A549 (cell line): ENCODE results near the gene ADGRG3. TPM values are rescaled to one million over a fixed set of nuclear protein-coding genes. Genes with fewer than 3 reads are reported as not detected.

Experiments used
- ATAC-seq, 2 experiments: fragments of 200-7000 bp in 1 of 2; fragments of >200 bp in 1 of 2; cut with Nextera tagmentation in 1 of 2; cut with Tn5 transposase in 1 of 2; 3 replicates each; pipeline versions ENCODE4 v1.8.0 to v1.9.1; 2018 to 2020; ENCODE audit warnings: mild to moderate bottlenecking in 1 of 2, moderate library complexity in 1 of 2
- CTCF ChIA-PET: fragments of 300-600 bp; sonication (Branson Sonifier 250); formaldehyde crosslinking; extraction: SDS; loops from one replicate; lab custom pipeline; 2021; ENCODE audit warnings: antibody characterized with exemption, inconsistent platforms; lab: Yijun Ruan, JAX
- POLR2A ChIA-PET: fragments of 350-600 bp; formaldehyde crosslinking; extraction: SDS; loops from one replicate; lab custom pipeline; 2021; ENCODE audit warnings: antibody characterized with exemption, inconsistent platforms; lab: Yijun Ruan, JAX
- DNase-seq, 2 experiments: peaks; one replicate each; pipeline versions ENCODE4 v3.0.0 to v3.0.0-alpha.2; 2011 to 2016; ENCODE audit warnings: low read depth in 1 of 2, low spot score in 1 of 2
- FAIRE-seq: peaks from 2 replicates; lab custom pipeline; 2011; peaks lifted over from hg19 to GRCh38; lab: Jason Lieb, UNC
- H3K27ac ChIP-seq, 2 experiments: fragments of >200 bp; sonication (Bioruptor Twin); formaldehyde crosslinking; 3 replicates each; pipeline ENCODE4 v1.5.1; 2016 to 2017
- H3K4me1 ChIP-seq: fragments of >200 bp; sonication (Bioruptor Twin); formaldehyde crosslinking; 3 replicates; pipeline ENCODE4 v1.6.1; 2016
- H3K4me2 ChIP-seq: fragments of >200 bp; sonication (Bioruptor Twin); formaldehyde crosslinking; 3 replicates; pipeline ENCODE4 v1.6.1; 2016
- H3K4me3 ChIP-seq: fragments of >200 bp; sonication (Bioruptor Twin); formaldehyde crosslinking; 3 replicates; pipeline ENCODE4 v1.5.1; 2016
- H3K9me3 ChIP-seq: fragments of >200 bp; sonication (Bioruptor Twin); formaldehyde crosslinking; 3 replicates; pipeline ENCODE4 v1.6.1; 2016
- BCL3 ChIP-seq: fragments of >200 bp; sonication (Bioruptor Twin); formaldehyde crosslinking; IDR thresholded peaks from 3 replicates; pipeline ENCODE4 v1.6.1; 2016
- CEBPB ChIP-seq, 2 experiments: fragments of >200 bp in 1 of 2; sonication (Bioruptor Twin) in 1 of 2; formaldehyde crosslinking in 1 of 2; IDR thresholded peaks; 2 replicates each; pipeline ENCODE4 v1.6.1; 2012 to 2016
- E2F6 ChIP-seq: IDR thresholded peaks from 2 replicates; pipeline ENCODE4 v1.6.1; 2012; ENCODE audit warnings: low read depth, borderline replicate concordance
- EHF ChIP-seq: fragments of 250-450 bp; sonication (Bioruptor Pico); IDR thresholded peaks from 2 replicates; pipeline ENCODE4 v1.5.0; 2020; ENCODE audit warnings: mild to moderate bottlenecking
- EP300 ChIP-seq, 2 experiments: fragments of >200 bp; sonication (Bioruptor Twin); formaldehyde crosslinking; IDR thresholded peaks; 2 replicates in 1 of 2; 3 replicates in 1 of 2; pipeline ENCODE4 v1.6.1; 2016 to 2017
- FOSB ChIP-seq: fragments of 250-450 bp; sonication (Bioruptor Pico); IDR thresholded peaks from 2 replicates; pipeline ENCODE4 v1.5.0; 2020; ENCODE audit warnings: mild to moderate bottlenecking, moderate library complexity
- FOXS1 ChIP-seq: fragments of 250-450 bp; sonication (Bioruptor Pico); IDR thresholded peaks from 2 replicates; pipeline ENCODE4 v1.5.0; 2020; ENCODE audit warnings: mild to moderate bottlenecking, moderate library complexity
- HDAC2 ChIP-seq: fragments of 200-600 bp; sonication (generic); IDR thresholded peaks from 2 replicates; pipeline ENCODE4 v1.6.1; 2016
- HOXA7 ChIP-seq: fragments of 250-450 bp; sonication (Bioruptor Pico); IDR thresholded peaks from 2 replicates; pipeline ENCODE4 v1.5.0; 2020; ENCODE audit warnings: mild to moderate bottlenecking, moderate library complexity
- HOXB13 ChIP-seq: fragments of 250-450 bp; sonication (Bioruptor Pico); IDR thresholded peaks from 2 replicates; pipeline ENCODE4 v1.5.0; 2020; ENCODE audit warnings: low read depth, mild to moderate bottlenecking, moderate library complexity
- HOXB5 ChIP-seq: fragments of 250-450 bp; sonication (Bioruptor Pico); IDR thresholded peaks from 2 replicates; pipeline ENCODE4 v1.5.0; 2020; ENCODE audit warnings: mild to moderate bottlenecking, moderate library complexity
- JUN ChIP-seq, 2 experiments: fragments of >200 bp; sonication (Bioruptor Twin); formaldehyde crosslinking; IDR thresholded peaks; 2 replicates in 1 of 2; 3 replicates in 1 of 2; pipeline ENCODE4 v1.6.1; 2016 to 2017
- KDM5A ChIP-seq: fragments of 200-600 bp; sonication (generic); IDR thresholded peaks from 2 replicates; pipeline ENCODE4 v1.6.1; 2016; ENCODE audit warnings: antibody characterized with exemption, mild to moderate bottlenecking
- MAFK ChIP-seq: fragments of 450-650 bp; IDR thresholded peaks from 2 replicates; pipeline ENCODE4 v1.6.1; 2014; ENCODE audit not compliant: partially characterized antibody
- MYC ChIP-seq: IDR thresholded peaks from 2 replicates; pipeline ENCODE4 v1.6.1; 2012; ENCODE audit warnings: mild to moderate bottlenecking, inconsistent platforms, low read length, improper control_type of control experiment, borderline replicate concordance
- NFE2L2 ChIP-seq: fragments of 150-350 bp; conservative IDR thresholded peaks from 2 replicates; pipeline ENCODE4 v1.6.1; 2014; ENCODE audit warnings: low read length
- NPAS2 ChIP-seq: fragments of 250-450 bp; sonication (Bioruptor Pico); IDR thresholded peaks from 2 replicates; pipeline ENCODE4 v1.8.0; 2022; ENCODE audit warnings: mild to moderate bottlenecking, moderate library complexity, borderline replicate concordance
- POLR2AphosphoS2 ChIP-seq: conservative IDR thresholded peaks from 2 replicates; pipeline ENCODE4 v1.6.1; 2012; ENCODE audit warnings: low read length, improper control_type of control experiment, inconsistent platforms
- RCOR1 ChIP-seq: fragments of 150-350 bp; IDR thresholded peaks from 2 replicates; pipeline ENCODE4 v1.6.1; 2014; ENCODE audit warnings: antibody characterized with exemption, low read length, low read depth
- RFX5 ChIP-seq: fragments of 450-650 bp; IDR thresholded peaks from 2 replicates; pipeline ENCODE4 v1.7.1; 2014; ENCODE audit warnings: antibody characterized with exemption, mild to moderate bottlenecking, moderate library complexity
- RNF2 ChIP-seq: fragments of 200-600 bp; sonication (generic); IDR thresholded peaks from 2 replicates; pipeline ENCODE4 v1.6.1; 2016; ENCODE audit warnings: low read depth, mild to moderate bottlenecking, antibody characterized with exemption, moderate library complexity, borderline replicate concordance
- SMC3 ChIP-seq: fragments of >200 bp; sonication (Bioruptor Twin); formaldehyde crosslinking; IDR thresholded peaks from 3 replicates; pipeline ENCODE4 v1.6.1; 2018; ENCODE audit warnings: inconsistent platforms
- TP53 ChIP-seq: fragments of 250-450 bp; sonication (Bioruptor Pico); IDR thresholded peaks from 2 replicates; pipeline ENCODE4 v1.5.0; 2021; ENCODE audit warnings: mild to moderate bottlenecking, moderate library complexity
- ZC3H11A ChIP-seq: fragments of 450-650 bp; IDR thresholded peaks from 2 replicates; pipeline ENCODE4 v1.6.1; 2014; ENCODE audit warnings: antibody characterized with exemption, mild to moderate bottlenecking
- ZNF302 ChIP-seq: fragments of 250-450 bp; sonication (Bioruptor Pico); IDR thresholded peaks from 2 replicates; pipeline ENCODE4 v1.9.0; 2021; ENCODE audit warnings: inconsistent platforms, mild to moderate bottlenecking, moderate library complexity
- WGBS: methylation state at CpG from one replicate; pipeline ENCODE4 v1.1.6; 2017; ENCODE audit errors: missing lambda C conversion rate; 5-methylcytosine and 5-hydroxymethylcytosine counted together
- polyA plus RNA-seq, 4 experiments: library from polyadenylated mRNA; depleted of rRNA in 3 of 4; stranded (reverse); fragments of >200 nt; fragmentation: RNase III in 1 of 4; extraction: RNeasy Plus Mini Kit Qiagen cat#74134 plus additional on column Dnase treatment in 1 of 4; gene quantifications; 2 replicates in 3 of 4; 3 replicates in 1 of 4; pipeline ENCODE4 v1.2.3, GENCODE V29; 2011 to 2017
- TF ChIP-seq, protein P1 (sequence below): fragments of 250-450 bp; sonication (Bioruptor Pico); IDR thresholded peaks from 2 replicates; pipeline ENCODE4 v1.5.0; 2021; ENCODE audit warnings: mild to moderate bottlenecking, moderate library complexity, borderline replicate concordance
- TF ChIP-seq, protein P2 (sequence below): fragments of 450-650 bp; IDR thresholded peaks from 2 replicates; pipeline ENCODE4 v1.6.1; 2014; ENCODE audit warnings: antibody characterized with exemption

Gene ADGRG3
- polyA plus RNA-seq, 2 of the 4 experiments (the other 2 are of a cell fraction), result 0.25 to 0.45 TPM

GRCh38 chr16:57709663-57710062 is 41.6 kb downstream of the ADGRG3 start:
- WGBS, result 78% methylated on average over 3 of the region's 3 CpGs
- DNase-seq, result no peak
- no peak overlapping the region for H3K4me3 ChIP-seq
- POLR2A ChIA-PET, result no interaction called here
- H3K4me1 ChIP-seq, result peaks cover under 1% of the 10 kb centered on the region; the same call in 2 of the 3 replicates
- no peak overlapping the region for H3K4me2 ChIP-seq
- no peak for TF ChIP-seq NPAS2 (CRISPR knock-in tag)
- TF ChIP-seq EP300 (IDR thresholded peaks at IDR 0.05), result no peak
- no peak for TF ChIP-seq HOXB5 (CRISPR knock-in tag)
- no peak for TF ChIP-seq ZNF302 (CRISPR knock-in tag)
- TF ChIP-seq, protein P1, sequence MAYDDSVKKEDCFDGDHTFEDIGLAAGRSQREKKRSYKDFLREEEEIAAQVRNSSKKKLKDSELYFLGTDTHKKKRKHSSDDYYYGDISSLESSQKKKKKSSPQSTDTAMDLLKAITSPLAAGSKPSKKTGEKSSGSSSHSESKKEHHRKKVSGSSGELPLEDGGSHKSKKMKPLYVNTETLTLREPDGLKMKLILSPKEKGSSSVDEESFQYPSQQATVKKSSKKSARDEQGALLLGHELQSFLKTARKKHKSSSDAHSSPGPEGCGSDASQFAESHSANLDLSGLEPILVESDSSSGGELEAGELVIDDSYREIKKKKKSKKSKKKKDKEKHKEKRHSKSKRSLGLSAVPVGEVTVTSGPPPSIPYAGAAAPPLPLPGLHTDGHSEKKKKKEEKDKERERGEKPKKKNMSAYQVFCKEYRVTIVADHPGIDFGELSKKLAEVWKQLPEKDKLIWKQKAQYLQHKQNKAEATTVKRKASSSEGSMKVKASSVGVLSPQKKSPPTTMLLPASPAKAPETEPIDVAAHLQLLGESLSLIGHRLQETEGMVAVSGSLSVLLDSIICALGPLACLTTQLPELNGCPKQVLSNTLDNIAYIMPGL, result no peak
- TF ChIP-seq, all 56 proteins: peak for 0
- ATAC-seq (no peak), FAIRE-seq (no peak)
- H3K9me3 ChIP-seq, result no peaks in the 10 kb centered on the region
- no peak overlapping the region for H3K27ac ChIP-seq
- CTCF ChIA-PET, result interaction anchor here (1.0 kb wide), 1 partner anchor 119 kb away, joined by 3 read pairs; no protein-coding TSS in a partner anchor

GRCh38 chr16:57711346-57711745 is 43.2 kb downstream of the ADGRG3 start:
- H3K4me2 ChIP-seq, result no peak overlapping the region
- DNase-seq (no peak), ATAC-seq (no peak), FAIRE-seq (no peak)
- no peak overlapping the region for H3K27ac ChIP-seq
- no peaks in the 10 kb centered on the region for H3K4me1 ChIP-seq
- WGBS, result 81% methylated on average over 5 of the region's 5 CpGs
- H3K4me3 ChIP-seq, result no peak overlapping the region
- H3K9me3 ChIP-seq, result no peaks in the 10 kb centered on the region
- POLR2A ChIA-PET, result no interaction called here
- CTCF ChIA-PET, result interaction anchor here (1.2 to 10.1 kb wide), 5 partner anchors 10 to 135 kb away, joined by 4 to 103 read pairs (median 6); no protein-coding TSS in a partner anchor
- TF ChIP-seq NPAS2 (CRISPR knock-in tag), result no peak
- TF ChIP-seq TP53 (CRISPR knock-in tag), result no peak
- no peak for TF ChIP-seq RNF2
- no peak for TF ChIP-seq JUN (IDR thresholded peaks at IDR 0.05)
- TF ChIP-seq RCOR1, result no peak
- TF ChIP-seq, protein P2, sequence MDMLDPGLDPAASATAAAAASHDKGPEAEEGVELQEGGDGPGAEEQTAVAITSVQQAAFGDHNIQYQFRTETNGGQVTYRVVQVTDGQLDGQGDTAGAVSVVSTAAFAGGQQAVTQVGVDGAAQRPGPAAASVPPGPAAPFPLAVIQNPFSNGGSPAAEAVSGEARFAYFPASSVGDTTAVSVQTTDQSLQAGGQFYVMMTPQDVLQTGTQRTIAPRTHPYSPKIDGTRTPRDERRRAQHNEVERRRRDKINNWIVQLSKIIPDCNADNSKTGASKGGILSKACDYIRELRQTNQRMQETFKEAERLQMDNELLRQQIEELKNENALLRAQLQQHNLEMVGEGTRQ, result no peak
- TF ChIP-seq FOXS1 (CRISPR knock-in tag), result no peak
- no peak for TF ChIP-seq HOXB13 (CRISPR knock-in tag)
- TF ChIP-seq E2F6, result no peak
- TF ChIP-seq NFE2L2, result no peak
- no peak for TF ChIP-seq BCL3
- no peak for TF ChIP-seq ZC3H11A
- TF ChIP-seq EHF (CRISPR knock-in tag), result no peak
- no peak for TF ChIP-seq POLR2AphosphoS2
- no peak for TF ChIP-seq SMC3
- no peak for TF ChIP-seq RFX5

GRCh38 chr16:57711993-57712392 is 43.9 kb downstream of the ADGRG3 start:
- ChIA-PET POLR2A (no interaction called here), CTCF (interaction anchor here (0.8 to 10.1 kb wide), 7 partner anchors 9 to 136 kb away, joined by 3 to 103 read pairs (median 4); no protein-coding TSS in a partner anchor)
- H3K9me3 ChIP-seq, result no peaks in the 10 kb centered on the region
- H3K27ac ChIP-seq, result no peak overlapping the region
- no peak for TF ChIP-seq NPAS2 (CRISPR knock-in tag)
- TF ChIP-seq, protein P1, result no peak
- no peak for TF ChIP-seq CEBPB (IDR thresholded peaks at IDR 0.05)
- no peak for TF ChIP-seq FOSB (CRISPR knock-in tag)
- no peak for TF ChIP-seq HDAC2
- no peak for TF ChIP-seq KDM5A
- TF ChIP-seq SMC3, result no peak
- TF ChIP-seq HOXA7 (CRISPR knock-in tag), result no peak
- TF ChIP-seq MAFK, result no peak
- TF ChIP-seq RNF2, result no peak
- TF ChIP-seq ZNF302 (CRISPR knock-in tag), result no peak
- TF ChIP-seq MYC, result no peak
- no peak for TF ChIP-seq POLR2AphosphoS2
- ATAC-seq (no peak), DNase-seq (no peak), FAIRE-seq (no peak)
- H3K4me1 ChIP-seq, result no peaks in the 10 kb centered on the region
- WGBS, result 78% methylated on average over 3 of the region's 3 CpGs
- no peak overlapping the region for H3K4me2 ChIP-seq
- no peak overlapping the region for H3K4me3 ChIP-seq
